GM13976 (cell line): ENCODE data around the gene BRSK1.

Experiments used
- DNase-seq: peaks from one replicate; pipeline ENCODE4 v3.0.0; 2012; ENCODE audit warnings: low spot score
- in situ Hi-C: fragments of 300-500 bp; cut with MboI; formaldehyde crosslinking; loops from one replicate; pipeline ENCODE4 v1.12.0; 2022; ENCODE audit warnings: low sequenced_read_pairs, mixed read lengths, inconsistent platforms; ENCODE audit not compliant: unreplicated experiment
- TF ChIP-seq, protein P1 (sequence below): IDR thresholded peaks from 2 replicates; pipeline ENCODE4 v1.5.1; 2012; ENCODE audit warnings: borderline replicate concordance, mild to moderate bottlenecking; ENCODE audit not compliant: insufficient read depth; ENCODE audit errors: extremely low read depth, missing control alignments, control extremely low read depth

BRSK1 gene

DNA sequence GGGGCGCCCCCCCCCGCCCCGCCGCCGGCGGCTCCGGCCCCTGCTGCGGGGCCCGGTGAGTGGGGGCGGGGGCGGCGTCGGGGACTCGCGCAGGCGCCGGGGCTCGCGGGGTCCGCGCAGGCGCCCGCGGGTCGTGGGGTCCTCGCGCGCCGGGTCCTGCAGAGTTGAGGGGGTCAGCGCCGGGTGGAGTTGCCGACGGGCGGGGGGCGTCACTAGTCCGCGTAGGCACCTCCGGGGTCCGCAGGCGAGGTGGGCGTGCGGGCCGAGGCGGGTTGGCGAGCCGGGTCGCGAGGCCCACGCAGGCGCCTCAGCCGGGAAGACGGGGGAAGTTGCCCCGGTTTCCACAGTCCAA lies 25.3 kb upstream of the BRSK1 start:
- in situ Hi-C loops: no loop called here
- TF ChIP-seq, protein P1, sequence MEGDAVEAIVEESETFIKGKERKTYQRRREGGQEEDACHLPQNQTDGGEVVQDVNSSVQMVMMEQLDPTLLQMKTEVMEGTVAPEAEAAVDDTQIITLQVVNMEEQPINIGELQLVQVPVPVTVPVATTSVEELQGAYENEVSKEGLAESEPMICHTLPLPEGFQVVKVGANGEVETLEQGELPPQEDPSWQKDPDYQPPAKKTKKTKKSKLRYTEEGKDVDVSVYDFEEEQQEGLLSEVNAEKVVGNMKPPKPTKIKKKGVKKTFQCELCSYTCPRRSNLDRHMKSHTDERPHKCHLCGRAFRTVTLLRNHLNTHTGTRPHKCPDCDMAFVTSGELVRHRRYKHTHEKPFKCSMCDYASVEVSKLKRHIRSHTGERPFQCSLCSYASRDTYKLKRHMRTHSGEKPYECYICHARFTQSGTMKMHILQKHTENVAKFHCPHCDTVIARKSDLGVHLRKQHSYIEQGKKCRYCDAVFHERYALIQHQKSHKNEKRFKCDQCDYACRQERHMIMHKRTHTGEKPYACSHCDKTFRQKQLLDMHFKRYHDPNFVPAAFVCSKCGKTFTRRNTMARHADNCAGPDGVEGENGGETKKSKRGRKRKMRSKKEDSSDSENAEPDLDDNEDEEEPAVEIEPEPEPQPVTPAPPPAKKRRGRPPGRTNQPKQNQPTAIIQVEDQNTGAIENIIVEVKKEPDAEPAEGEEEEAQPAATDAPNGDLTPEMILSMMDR: no peak
- DNase-seq: peak; percentile 77

DNA sequence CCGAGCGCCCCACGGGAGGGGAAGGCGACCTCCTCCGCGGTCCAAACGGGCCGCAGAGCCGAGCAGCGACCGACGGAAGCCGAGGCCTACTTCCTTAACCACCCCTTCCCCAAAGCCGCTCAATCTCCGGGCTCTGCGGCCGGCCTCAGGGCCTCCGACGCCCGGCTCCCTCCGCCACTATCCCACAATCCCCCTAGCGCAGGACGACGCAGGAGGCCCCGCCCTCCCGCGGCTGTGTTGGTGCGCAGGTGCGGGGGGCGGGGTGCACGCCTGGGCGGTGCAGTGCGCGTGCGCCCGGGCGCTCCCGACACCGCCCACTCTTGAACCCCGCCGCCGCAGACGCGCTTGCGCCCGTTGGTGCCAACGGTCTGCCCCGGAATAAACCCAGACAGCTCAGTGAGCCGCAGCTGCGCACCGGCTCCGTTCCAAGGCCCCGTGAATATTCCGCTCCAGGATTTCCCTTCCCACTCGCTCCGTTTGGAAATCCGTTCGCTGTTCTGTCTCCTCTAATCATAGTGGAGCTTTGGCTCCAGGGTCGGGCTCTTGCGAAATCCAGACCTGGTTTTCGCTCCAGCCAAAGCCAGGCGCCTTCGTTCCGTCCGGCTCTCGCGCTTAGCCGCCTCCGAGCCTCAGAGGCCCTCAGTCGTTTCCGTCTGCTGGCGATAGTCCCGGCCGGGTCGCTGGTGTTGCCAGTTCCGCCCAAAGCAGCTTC lies 24.8 kb upstream of the BRSK1 start, which contains the start of gene PPP6R1:
PPP6R1 (minus strand) TSS at position 190 of the 712 bp plus-strand sequence. CDS start 11,914 bp downstream, outside the sequence.
- TF ChIP-seq, protein P1: no peak
- DNase-seq: peak; percentile 98
- in situ Hi-C loops: no loop called here

GRCh38 chr19:55259540-55260210 lies 24.1 kb upstream of the BRSK1 start:
- in situ Hi-C loops: no loop called here
- no peak for DNase-seq
- TF ChIP-seq, protein P1: no peak

- in situ Hi-C loops: no loop called here
- DNase-seq: no peak
- TF ChIP-seq, protein P1: no peak
Measured at GRCh38 chr19:55261671-55262126, 22.1 kb upstream of the BRSK1 start.

DNA sequence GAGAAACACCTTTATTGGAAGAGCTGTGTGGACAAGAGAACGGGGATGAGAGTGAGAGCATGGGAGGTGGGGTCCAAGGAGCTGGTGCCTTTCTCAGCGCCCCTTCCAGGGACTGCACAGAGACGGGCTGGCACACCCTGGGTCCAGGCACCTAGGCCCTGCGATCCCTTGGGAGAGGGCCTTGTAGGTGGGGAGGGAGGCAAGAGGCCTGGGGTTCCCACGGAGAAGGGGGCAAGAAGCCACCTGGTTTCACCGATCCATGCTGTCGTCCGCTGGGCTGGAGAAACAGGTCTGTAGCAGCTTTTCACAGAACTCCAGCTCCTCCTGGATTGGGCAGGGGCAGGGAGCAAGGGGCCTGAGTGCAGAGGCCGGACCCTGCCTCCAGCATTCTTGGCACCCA lies 21.4 kb upstream of the BRSK1 start:
- TF ChIP-seq, protein P1: no peak
- no peak for DNase-seq
- in situ Hi-C loops: no loop called here

GRCh38 chr19:55264531-55264930 lies 19.3 kb upstream of the BRSK1 start:
- in situ Hi-C loops: no loop called here
- TF ChIP-seq, protein P1: no peak
- no peak for DNase-seq

- TF ChIP-seq, protein P1: no peak
- DNase-seq: no peak
- in situ Hi-C loops: no loop called here
Measured at GRCh38 chr19:55265173-55265572, 18.6 kb upstream of the BRSK1 start.
